AG09319 (cell line): Measurements from ENCODE around the gene FRMD3.
A peak's percentile ranks its signal among the peaks of the same experiment; 100 is the strongest.

Experiments
- DNase-seq: peaks from one replicate; pipeline ENCODE4 v3.0.0-alpha.2; 2010; ENCODE audit warnings: low read depth; ENCODE audit errors: extremely low read depth
- TF ChIP-seq, protein P1 (sequence below): IDR thresholded peaks from 2 replicates; pipeline ENCODE4 v1.5.1; 2011; ENCODE audit warnings: low read depth, mild to moderate bottlenecking, inconsistent platforms, low read length, moderate library complexity

Gene FRMD3

GRCh38 chr9:83511051-83511450, 27.1 kb downstream of the FRMD3 start:
- TF ChIP-seq, protein P1, sequence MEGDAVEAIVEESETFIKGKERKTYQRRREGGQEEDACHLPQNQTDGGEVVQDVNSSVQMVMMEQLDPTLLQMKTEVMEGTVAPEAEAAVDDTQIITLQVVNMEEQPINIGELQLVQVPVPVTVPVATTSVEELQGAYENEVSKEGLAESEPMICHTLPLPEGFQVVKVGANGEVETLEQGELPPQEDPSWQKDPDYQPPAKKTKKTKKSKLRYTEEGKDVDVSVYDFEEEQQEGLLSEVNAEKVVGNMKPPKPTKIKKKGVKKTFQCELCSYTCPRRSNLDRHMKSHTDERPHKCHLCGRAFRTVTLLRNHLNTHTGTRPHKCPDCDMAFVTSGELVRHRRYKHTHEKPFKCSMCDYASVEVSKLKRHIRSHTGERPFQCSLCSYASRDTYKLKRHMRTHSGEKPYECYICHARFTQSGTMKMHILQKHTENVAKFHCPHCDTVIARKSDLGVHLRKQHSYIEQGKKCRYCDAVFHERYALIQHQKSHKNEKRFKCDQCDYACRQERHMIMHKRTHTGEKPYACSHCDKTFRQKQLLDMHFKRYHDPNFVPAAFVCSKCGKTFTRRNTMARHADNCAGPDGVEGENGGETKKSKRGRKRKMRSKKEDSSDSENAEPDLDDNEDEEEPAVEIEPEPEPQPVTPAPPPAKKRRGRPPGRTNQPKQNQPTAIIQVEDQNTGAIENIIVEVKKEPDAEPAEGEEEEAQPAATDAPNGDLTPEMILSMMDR: no peak

GRCh38 chr9:83509402-83509801, 28.8 kb downstream of the FRMD3 start:
- peak; percentile 61 for DNase-seq
- TF ChIP-seq, protein P1: no peak

More at GRCh38 chr9:83511051-83511450, 27.1 kb downstream of the FRMD3 start:
- no peak for DNase-seq

DNA sequence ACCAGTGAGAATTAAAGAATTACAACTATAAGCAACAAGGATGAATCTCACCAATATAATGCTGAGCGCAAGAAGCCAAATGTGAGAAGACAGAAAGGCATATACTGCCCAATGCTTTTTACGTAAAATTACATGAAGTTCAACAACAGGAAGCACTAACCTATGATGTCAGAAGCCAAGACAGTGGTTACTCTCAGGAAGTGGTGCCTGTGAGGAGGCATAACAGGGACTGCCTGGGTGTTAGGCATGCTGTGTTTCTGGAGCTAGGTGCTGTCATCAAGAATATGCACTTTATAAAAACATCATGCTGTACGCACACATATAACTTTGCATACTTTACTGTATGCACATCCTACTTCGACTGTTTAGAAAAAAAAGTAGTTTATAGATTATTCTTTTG, 30.1 kb downstream of the FRMD3 start:
- DNase-seq: no peak
- TF ChIP-seq, protein P1: no peak

- TF ChIP-seq, protein P1: no peak
- no peak for DNase-seq
These were observed 32.9 kb downstream of the FRMD3 start for GRCh38 chr9:83505282-83505681.

GRCh38 chr9:83503866-83504265, 34.3 kb downstream of the FRMD3 start:
- TF ChIP-seq, protein P1: no peak
- DNase-seq: no peak

- no peak for DNase-seq
- TF ChIP-seq, protein P1: no peak
These were observed 36.6 kb downstream of the FRMD3 start for GRCh38 chr9:83501565-83501964.

DNA sequence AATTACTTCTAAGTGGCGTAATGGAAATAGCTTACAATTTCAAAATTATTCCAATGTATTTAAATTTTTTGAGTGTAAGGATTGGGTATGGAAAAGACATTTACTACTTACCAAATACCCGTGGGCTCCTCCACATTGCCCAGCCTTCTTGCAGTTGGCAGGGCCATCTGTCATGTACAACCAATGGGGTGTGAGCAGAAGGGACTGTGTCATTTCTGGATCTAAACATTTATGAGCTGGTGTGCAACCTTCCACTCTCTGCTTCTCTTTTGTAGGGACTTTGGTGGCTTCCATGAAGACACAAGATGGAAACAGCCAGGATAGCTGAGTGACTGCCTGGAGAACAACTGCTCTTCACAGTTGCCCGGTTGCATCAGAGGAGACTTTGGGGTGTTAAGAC, 40.8 kb downstream of the FRMD3 start:
- TF ChIP-seq, protein P1: no peak
- no peak for DNase-seq

- DNase-seq: no peak
- TF ChIP-seq, protein P1: no peak
These were observed 46.2 kb downstream of the FRMD3 start for GRCh38 chr9:83491995-83492394.
